NB4 (cell line): ENCODE measurements around the gene SYNPO.

ENCODE experiments used
- CTCF ChIP-seq: IDR thresholded peaks from one replicate; pipeline ENCODE4 v1.5.1; 2012; ENCODE audit warnings: low read depth, low read length
- MYC ChIP-seq: IDR thresholded peaks from 2 replicates; pipeline ENCODE4 v1.6.1; 2011; ENCODE audit warnings: low read depth, low read length

GRCh38 chr5:150672884-150673275 lies 32.4 kb downstream of the SYNPO start:
- TF ChIP-seq MYC = no peak
- no peak for TF ChIP-seq CTCF
